ENCODE data around the gene PTPN6. TPM values are rescaled to one million over a fixed set of nuclear protein-coding genes. Genes with fewer than 3 reads are reported as not detected.
A peak's percentile ranks its signal among the peaks of the same experiment; 100 is the strongest.

Gene PTPN6
- total and polyA plus RNA-seq, 2 experiments from 2014 or later = 17.4 to 28.4 TPM

- DNase-seq (ENCODE audit: low read depth in 1 of 2, low spot score in 1 of 2) = peak in 1 of 2 donors; percentile 9
- Histone ChIP-seq H3K4me1 (ENCODE audit: low read depth) (peaks cover 13% of the 10 kb centered on the region), H3K27me3 (no peaks in the 10 kb centered on the region), H3K27ac (peak overlapping the region; percentile 48), H3K9me3 (ENCODE audit: low read depth) (no peaks in the 10 kb centered on the region), H3K36me3 (peaks cover 22% of the 10 kb centered on the region), H3K4me3 (no peak overlapping the region)
- TF ChIP-seq CTCF (IDR thresholded peaks at IDR 0.05; ENCODE audit: low read depth, low read length) = no peak
These were observed 11.3 kb downstream of the PTPN6 start for GRCh38 chr12:6962285-6963015.

GRCh38 chr12:6963016-6963731, 12.0 kb downstream of the PTPN6 start:
- Histone ChIP-seq H3K4me1 (ENCODE audit: low read depth) (peaks cover 13% of the 10 kb centered on the region), H3K9me3 (ENCODE audit: low read depth) (no peaks in the 10 kb centered on the region), H3K36me3 (peaks cover 29% of the 10 kb centered on the region), H3K27me3 (no peaks in the 10 kb centered on the region), H3K27ac (no peak overlapping the region), H3K4me3 (no peak overlapping the region)
- no peak for TF ChIP-seq CTCF (IDR thresholded peaks at IDR 0.05; ENCODE audit: low read depth, low read length)
- DNase-seq (ENCODE audit: low read depth in 1 of 2, low spot score in 1 of 2) = no peak

GRCh38 chr12:6963791-6964413, 12.7 kb downstream of the PTPN6 start:
- DNase-seq (ENCODE audit: low read depth in 1 of 2, low spot score in 1 of 2) = no peak
- Histone ChIP-seq H3K36me3 (peaks cover 36% of the 10 kb centered on the region), H3K27ac (peak overlapping the region; percentile 69), H3K4me3 (no peak overlapping the region), H3K4me1 (ENCODE audit: low read depth) (peaks cover 13% of the 10 kb centered on the region), H3K27me3 (no peaks in the 10 kb centered on the region), H3K9me3 (ENCODE audit: low read depth) (no peaks in the 10 kb centered on the region)
- TF ChIP-seq CTCF (IDR thresholded peaks at IDR 0.05; ENCODE audit: low read depth, low read length) = no peak

GRCh38 chr12:6964605-6965025, 13.5 kb downstream of the PTPN6 start:
- H3K27me3 ChIP-seq = no peaks in the 10 kb centered on the region
- peaks cover 20% of the 10 kb centered on the region for H3K4me1 ChIP-seq (ENCODE audit: low read depth)
- peaks cover 39% of the 10 kb centered on the region for H3K36me3 ChIP-seq
- TF ChIP-seq CTCF (IDR thresholded peaks at IDR 0.05; ENCODE audit: low read depth, low read length) = no peak
- no peak for DNase-seq (ENCODE audit: low read depth in 1 of 2, low spot score in 1 of 2)
- H3K9me3 ChIP-seq (ENCODE audit: low read depth) = no peaks in the 10 kb centered on the region
- H3K4me3 ChIP-seq = no peak overlapping the region
- H3K27ac ChIP-seq = peak overlapping the region; percentile 69

- Histone ChIP-seq H3K27me3 (no peaks in the 10 kb centered on the region), H3K36me3 (peaks cover 39% of the 10 kb centered on the region), H3K4me3 (no peak overlapping the region), H3K9me3 (ENCODE audit: low read depth) (no peaks in the 10 kb centered on the region), H3K4me1 (ENCODE audit: low read depth) (peaks cover 20% of the 10 kb centered on the region), H3K27ac (peak overlapping the region; percentile 69)
- peak; percentile 88 to 93 for DNase-seq (ENCODE audit: low read depth in 1 of 2, low spot score in 1 of 2)
- TF ChIP-seq CTCF (IDR thresholded peaks at IDR 0.05; ENCODE audit: low read depth, low read length) = peak; percentile 86
These were observed 14.0 kb downstream of the PTPN6 start for GRCh38 chr12:6965026-6965661.
